ENCODE measurements around the gene FBLIM1. TPM values are rescaled to one million over a fixed set of nuclear protein-coding genes. Genes with fewer than 3 reads are reported as not detected.
A peak's percentile ranks its signal among the peaks of the same experiment; 100 is the strongest.

Gene FBLIM1
- total and polyA plus RNA-seq, 2 experiments from 2014 or later = 91.6 to 186 TPM

DNA sequence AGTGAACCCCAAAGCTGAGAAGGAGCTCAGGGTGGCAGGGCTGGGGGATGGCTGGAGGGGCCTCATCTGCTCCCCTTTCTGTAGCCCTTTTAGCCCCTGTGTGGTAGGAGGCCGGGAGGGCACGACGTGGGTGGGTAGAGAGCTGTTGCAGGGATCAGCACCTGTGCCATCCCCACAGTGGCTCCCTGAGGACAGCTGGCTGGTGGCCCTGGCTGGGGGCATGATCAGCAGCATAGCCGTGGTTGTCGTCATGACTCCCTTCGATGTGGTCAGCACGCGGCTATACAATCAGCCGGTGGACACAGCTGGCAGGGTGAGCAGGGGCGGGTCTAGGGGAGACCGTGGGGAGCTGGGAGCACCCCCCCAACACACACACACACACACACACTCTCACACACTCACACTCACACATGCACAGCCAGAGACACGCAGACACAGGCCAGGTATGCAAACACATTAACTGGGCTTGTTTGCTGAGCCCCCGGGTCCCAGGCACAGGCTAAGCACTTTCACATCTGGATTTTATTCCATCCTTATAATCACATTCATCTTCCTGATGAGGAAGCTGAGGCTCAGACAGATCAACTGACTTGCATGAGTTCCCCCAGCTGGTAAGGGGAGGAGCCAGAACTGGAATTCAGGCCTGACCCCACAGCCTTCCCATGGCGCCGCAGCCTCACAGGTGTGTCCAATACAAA is 20.0 kb upstream of the FBLIM1 start:
- no peak for DNase-seq (ENCODE audit: low read depth in 1 of 2, low spot score in 1 of 2)
- no peak for TF ChIP-seq CTCF (IDR thresholded peaks at IDR 0.05; ENCODE audit: low read depth, low read length)
- H3K4me1 ChIP-seq (ENCODE audit: low read depth) = no peaks in the 10 kb centered on the region

GRCh38 chr1:15739259-15739658 is 19.3 kb upstream of the FBLIM1 start:
- DNase-seq (ENCODE audit: low read depth in 1 of 2, low spot score in 1 of 2) = no peak
- Histone ChIP-seq H3K4me1 (ENCODE audit: low read depth) (no peaks in the 10 kb centered on the region), H3K4me3 (no peak overlapping the region), H3K9me3 (ENCODE audit: low read depth) (no peaks in the 10 kb centered on the region), H3K27me3 (no peaks in the 10 kb centered on the region), H3K27ac (peak overlapping the region; percentile 34), H3K36me3 (no peaks in the 10 kb centered on the region)
- no peak for TF ChIP-seq CTCF (IDR thresholded peaks at IDR 0.05; ENCODE audit: low read depth, low read length)

More for the DNA sequence above, 20.0 kb upstream of the FBLIM1 start:
- peaks cover 6% of the 10 kb centered on the region for H3K36me3 ChIP-seq
- H3K4me3 ChIP-seq = no peak overlapping the region
- H3K27me3 ChIP-seq = no peaks in the 10 kb centered on the region
- H3K9me3 ChIP-seq (ENCODE audit: low read depth) = no peaks in the 10 kb centered on the region
- no peak overlapping the region for H3K27ac ChIP-seq

GRCh38 chr1:15739745-15740144 is 18.9 kb upstream of the FBLIM1 start:
- H3K36me3 ChIP-seq = no peaks in the 10 kb centered on the region
- no peak overlapping the region for H3K4me3 ChIP-seq
- no peak overlapping the region for H3K27ac ChIP-seq
- no peaks in the 10 kb centered on the region for H3K9me3 ChIP-seq (ENCODE audit: low read depth)
- peak; percentile 17 for TF ChIP-seq CTCF (IDR thresholded peaks at IDR 0.05; ENCODE audit: low read depth, low read length)
- H3K27me3 ChIP-seq = no peaks in the 10 kb centered on the region
- DNase-seq (ENCODE audit: low read depth in 1 of 2, low spot score in 1 of 2) = no peak
- H3K4me1 ChIP-seq (ENCODE audit: low read depth) = no peaks in the 10 kb centered on the region

DNA sequence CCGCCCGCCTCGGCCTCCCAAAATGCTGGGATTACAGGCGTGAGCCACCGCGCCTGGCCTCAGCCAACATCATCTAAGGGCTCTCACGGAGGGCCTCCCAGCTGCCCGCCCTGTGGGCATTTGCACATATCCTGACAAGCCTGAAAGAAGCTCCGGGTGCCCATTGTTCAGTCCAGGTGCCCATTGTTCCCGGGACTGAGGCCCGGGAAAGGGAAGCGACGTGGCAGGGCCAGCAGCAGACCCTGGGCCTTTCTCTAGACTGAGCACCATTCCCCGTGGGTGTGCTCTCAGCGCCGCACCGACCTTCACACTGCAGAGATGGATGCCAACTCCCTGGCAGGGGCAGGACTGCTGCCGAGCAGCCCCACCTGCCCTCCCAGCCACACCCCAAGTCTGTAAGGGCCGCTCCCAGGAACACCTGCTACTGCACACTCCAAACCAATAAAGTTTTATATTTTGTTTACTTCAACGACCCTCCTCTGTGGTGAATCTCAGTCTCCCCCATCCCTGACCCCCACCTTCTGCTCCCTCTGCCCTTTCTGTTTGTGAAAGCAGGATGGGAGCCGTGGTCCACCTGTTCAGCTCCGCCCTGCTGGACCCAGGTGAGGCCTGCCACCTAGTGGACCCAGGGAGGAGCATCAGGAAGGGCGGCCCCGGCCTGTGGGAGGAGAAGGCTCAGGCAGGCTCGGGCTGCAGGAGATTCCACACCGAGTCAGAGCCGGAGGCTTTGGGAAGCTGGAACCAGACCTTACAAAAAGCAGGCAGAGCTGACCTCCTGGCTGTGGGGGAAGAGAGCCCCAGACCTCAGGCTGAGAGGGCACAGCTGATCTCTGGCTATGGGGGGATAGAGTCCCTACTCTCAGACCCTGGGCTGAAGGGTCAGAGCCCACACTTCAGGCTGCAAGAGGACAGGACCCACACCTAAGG is 17.4 kb upstream of the FBLIM1 start:
- H3K36me3 ChIP-seq = no peaks in the 10 kb centered on the region
- no peak overlapping the region for H3K27ac ChIP-seq
- peak; percentile 80 to 88 for DNase-seq (ENCODE audit: low read depth in 1 of 2, low spot score in 1 of 2)

More for the DNA sequence above, 17.4 kb upstream of the FBLIM1 start:
- Histone ChIP-seq H3K4me3 (no peak overlapping the region), H3K27me3 (no peaks in the 10 kb centered on the region), H3K4me1 (ENCODE audit: low read depth) (no peaks in the 10 kb centered on the region), H3K9me3 (ENCODE audit: low read depth) (no peaks in the 10 kb centered on the region)
- peak; percentile 83 for TF ChIP-seq CTCF (IDR thresholded peaks at IDR 0.05; ENCODE audit: low read depth, low read length)

Measured in cardiac muscle cell (in vitro differentiated cells and primary cell).